ENCODE measurements around the gene MBD1. TPM values are rescaled to one million over a fixed set of nuclear protein-coding genes. Genes with fewer than 3 reads are reported as not detected.

Gene MBD1
- total and polyA plus RNA-seq, 10 of the 15 experiments (the other 5 are each of a cell fraction or from before 2014, with no cell fraction given) = 8.4 to 97.7 (median 59.9) TPM

DNA sequence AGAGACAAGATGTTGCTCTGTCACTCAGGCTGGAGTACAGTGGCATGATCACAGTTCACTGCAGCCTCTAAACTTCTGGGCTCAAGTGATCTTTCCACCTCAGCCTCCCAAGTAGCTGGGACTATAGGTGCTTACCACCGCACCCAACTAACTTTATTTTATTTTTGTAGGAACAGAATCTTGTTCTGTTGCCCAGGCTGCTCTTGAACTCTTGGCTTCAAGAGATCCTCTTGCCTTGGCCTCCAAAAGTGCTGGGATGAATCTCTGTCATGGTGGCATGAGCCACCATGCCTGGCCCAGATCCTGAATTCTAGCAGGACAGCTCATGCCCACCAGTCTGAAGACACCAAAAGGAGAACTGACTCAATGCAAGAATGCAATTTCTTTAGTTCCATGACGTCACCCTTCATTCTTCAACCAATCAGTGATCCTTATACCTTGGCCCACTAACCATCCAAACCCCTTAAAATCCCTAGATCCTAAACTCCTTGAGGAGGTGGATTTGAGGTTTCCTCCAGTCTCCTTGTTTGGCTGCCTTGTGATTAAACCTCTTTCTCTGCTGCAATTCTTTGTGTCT, 31.8 kb upstream of the MBD1 start (continued):
- TF ChIP-seq, protein P1, sequence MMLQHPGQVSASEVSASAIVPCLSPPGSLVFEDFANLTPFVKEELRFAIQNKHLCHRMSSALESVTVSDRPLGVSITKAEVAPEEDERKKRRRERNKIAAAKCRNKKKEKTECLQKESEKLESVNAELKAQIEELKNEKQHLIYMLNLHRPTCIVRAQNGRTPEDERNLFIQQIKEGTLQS (IDR thresholded peaks at IDR 0.05; ENCODE audit: borderline replicate concordance, extremely low read depth, low read depth, low read length) = no peak
- TF ChIP-seq MEF2A (IDR thresholded peaks at IDR 0.05; ENCODE audit: insufficient read depth, low read depth, low read length) = no peak
- TF ChIP-seq ELK1 (IDR thresholded peaks at IDR 0.05; ENCODE audit: low read depth, low read length) = no peak
- TF ChIP-seq NFYB (IDR thresholded peaks at IDR 0.05; ENCODE audit: insufficient read depth, low read depth, low read length) = no peak
- TF ChIP-seq BACH1 (IDR thresholded peaks at IDR 0.05; ENCODE audit: borderline replicate concordance) = 0 out of 2 replicates have a peak, but pooled peaks have one; percentile 58
- no peak for TF ChIP-seq CUX1 (IDR thresholded peaks at IDR 0.05; ENCODE audit: insufficient replicate concordance, low read depth, low read length)
- 0 out of 2 replicates have a peak, but pooled peaks have one; percentile 37 for TF ChIP-seq STAT3 (IDR thresholded peaks at IDR 0.05; ENCODE audit: low read depth, low read length)
- peak; percentile 96 for TF ChIP-seq SMARCA5 (IDR thresholded peaks at IDR 0.05)
- TF ChIP-seq SUZ12 (IDR thresholded peaks at IDR 0.05; ENCODE audit: unreplicated experiment) = no peak
- 0 out of 2 replicates have a peak, but pooled peaks have one; percentile 50 for TF ChIP-seq MTA2 (IDR thresholded peaks at IDR 0.05; ENCODE audit: low read depth)
- peak; percentile 87 for TF ChIP-seq IRF4 (IDR thresholded peaks at IDR 0.05; ENCODE audit: low read depth, low read length)
- TF ChIP-seq PRDM15 (CRISPR knock-in tag; IDR thresholded peaks at IDR 0.05) = peak; percentile 82; the same call in 1 of the 2 replicates
- peak; percentile 84; the same call in 1 of the 2 replicates for TF ChIP-seq SPI1 (IDR thresholded peaks at IDR 0.05; ENCODE audit: borderline replicate concordance, insufficient read depth, low read depth, low read length)
- peak; percentile 84 for TF ChIP-seq NFIC (IDR thresholded peaks at IDR 0.05; ENCODE audit: low read depth, low read length)
- TF ChIP-seq CBX5 (IDR thresholded peaks at IDR 0.05; ENCODE audit: low read depth) = peak; percentile 37; the same call in 1 of the 2 replicates
- peak; percentile 88 for TF ChIP-seq JUND (IDR thresholded peaks at IDR 0.05; ENCODE audit: low read depth, low read length)
- 0 out of 4 replicates have a peak, but pooled peaks of 1 of the 2 experiments have one; percentile 14 for TF ChIP-seq ETV6 (conservative IDR thresholded peaks at IDR 0.05 in 1 of 2, IDR thresholded peaks at IDR 0.05 in 1 of 2; ENCODE audit: borderline replicate concordance in 1 of 2, low read depth in 1 of 2)
- peak; percentile 33; the same call in 1 of the 2 replicates for TF ChIP-seq RUNX3 (IDR thresholded peaks at IDR 0.05; ENCODE audit: low read length)

All from GM12878 (cell line).